HG03095 (cell line): ENCODE data around the gene CRYBG3.

ENCODE experiments used
- ATAC-seq: cut with Tn5 transposase; IDR thresholded peaks from one replicate; pipeline ENCODE4 v1.9.1; 2021; ENCODE audit warnings: moderate library complexity; ENCODE audit not compliant: unreplicated experiment

Gene CRYBG3

GRCh38 chr3:97940034-97940433, 118.2 kb downstream of the CRYBG3 start:
- no peak for ATAC-seq

- ATAC-seq, result no peak
Observed at GRCh38 chr3:97942801-97943546, 121.2 kb downstream of the CRYBG3 start.

GRCh38 chr3:97948351-97949109, 126.7 kb downstream of the CRYBG3 start:
- ATAC-seq, result no peak

GRCh38 chr3:97949110-97949485, 127.3 kb downstream of the CRYBG3 start:
- no peak for ATAC-seq

GRCh38 chr3:97949743-97950142, 127.9 kb downstream of the CRYBG3 start:
- ATAC-seq, result no peak

- no peak for ATAC-seq
Observed at GRCh38 chr3:97950360-97950759, 128.5 kb downstream of the CRYBG3 start.

GRCh38 chr3:97952280-97952679, 130.5 kb downstream of the CRYBG3 start:
- no peak for ATAC-seq

GRCh38 chr3:97952872-97953271, 131.1 kb downstream of the CRYBG3 start:
- no peak for ATAC-seq

- no peak for ATAC-seq
Observed at GRCh38 chr3:97954228-97954827, 132.5 kb downstream of the CRYBG3 start.

- no peak for ATAC-seq
Observed at GRCh38 chr3:97956051-97956450, 134.2 kb downstream of the CRYBG3 start.

GRCh38 chr3:97957617-97958311, 136.0 kb downstream of the CRYBG3 start:
- ATAC-seq, result no peak

GRCh38 chr3:97958396-97958795, 136.6 kb downstream of the CRYBG3 start:
- ATAC-seq, result no peak

GRCh38 chr3:97958796-97959195, 137.0 kb downstream of the CRYBG3 start:
- ATAC-seq, result no peak

GRCh38 chr3:97959872-97960271, 138.1 kb downstream of the CRYBG3 start:
- no peak for ATAC-seq

- ATAC-seq, result no peak
Observed at GRCh38 chr3:97960551-97960950, 138.7 kb downstream of the CRYBG3 start.

GRCh38 chr3:97960993-97961766, 139.4 kb downstream of the CRYBG3 start:
- no peak for ATAC-seq

GRCh38 chr3:97967966-97968365, 146.2 kb downstream of the CRYBG3 start:
- ATAC-seq, result no peak

- no peak for ATAC-seq
Observed at GRCh38 chr3:97968376-97968775, 146.6 kb downstream of the CRYBG3 start.

- no peak for ATAC-seq
Observed at GRCh38 chr3:97969541-97969940, 147.7 kb downstream of the CRYBG3 start.

GRCh38 chr3:97970156-97970555, 148.3 kb downstream of the CRYBG3 start:
- no peak for ATAC-seq
